Skin of body (tissue), 2 donors: ENCODE results near the gene ENTPD1. TPM values are rescaled to one million over a fixed set of nuclear protein-coding genes. Genes with fewer than 3 reads are reported as not detected.
"Not testable (repeated sequence)": the region's sequence is repeated elsewhere in the genome, so short reads cannot be mapped to it uniquely, and the experiment has no call there.

Source experiments
- DNase-seq: peaks from one replicate; lab custom pipeline; 2025; lab: John Stamatoyannopoulos, UW
- total RNA-seq: library from RNA; depleted of rRNA; stranded (reverse); fragments of >200 nt; gene quantifications from one replicate; pipeline ENCODE4 v1.2.3, GENCODE V29; 2014

The ENTPD1 gene
- total RNA-seq, 1 donor from 2014 or later: 26.0 TPM

- DNase-seq: peak; percentile 35
Observed at GRCh38 chr10:95864906-95865813, 109.2 kb downstream of the ENTPD1 start.

DNA sequence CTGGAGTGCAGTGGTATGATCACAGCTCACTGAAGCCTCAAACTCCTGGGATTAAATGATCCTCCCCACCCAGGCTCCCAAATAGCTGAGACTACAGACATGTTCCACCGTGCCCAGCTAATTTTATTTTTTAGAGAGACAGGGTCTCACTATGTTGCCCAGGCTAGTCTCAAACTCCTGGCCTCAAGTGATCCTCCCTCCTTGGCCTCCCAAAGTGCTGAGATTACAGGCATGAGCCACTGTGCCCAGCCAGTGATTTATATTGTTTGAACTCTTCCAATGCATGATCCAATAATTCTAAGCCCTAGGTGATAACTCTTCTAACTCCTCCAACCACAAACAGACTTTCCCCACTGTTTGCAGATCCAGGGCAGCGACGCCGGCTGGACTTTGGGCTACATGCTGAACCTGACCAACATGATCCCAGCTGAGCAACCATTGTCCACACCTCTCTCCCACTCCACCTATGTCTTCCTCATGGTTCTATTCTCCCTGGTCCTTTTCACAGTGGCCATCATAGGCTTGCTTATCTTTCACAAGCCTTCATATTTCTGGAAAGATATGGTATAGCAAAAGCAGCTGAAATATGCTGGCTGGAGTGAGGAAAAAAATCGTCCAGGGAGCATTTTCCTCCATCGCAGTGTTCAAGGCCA lies 110.0 kb downstream of the ENTPD1 start:
- DNase-seq: no peak

GRCh38 chr10:95866467-95866842 lies 110.5 kb downstream of the ENTPD1 start:
- no peak for DNase-seq

DNA sequence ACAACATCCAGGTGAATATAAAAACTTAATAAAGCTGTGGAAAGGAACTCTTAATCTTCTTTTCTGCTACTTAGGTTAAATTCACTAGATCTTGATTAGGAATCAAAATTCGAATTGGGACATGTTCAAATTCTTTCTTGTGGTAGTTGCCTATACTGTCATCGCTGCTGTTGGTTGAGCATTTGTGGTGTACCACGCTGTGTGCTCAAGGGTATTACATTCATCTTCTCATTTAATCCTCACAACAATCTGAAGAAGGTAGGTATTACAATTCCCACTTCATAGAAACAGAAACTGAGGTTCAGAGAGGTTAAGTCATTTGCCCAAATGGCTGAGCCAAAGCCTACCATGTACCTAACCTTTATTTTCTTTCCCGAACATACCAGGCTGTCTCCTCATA lies 111.9 kb downstream of the ENTPD1 start:
- DNase-seq: no peak

GRCh38 chr10:95872158-95872711 lies 116.3 kb downstream of the ENTPD1 start:
- no peak for DNase-seq

GRCh38 chr10:95873139-95873538 lies 117.2 kb downstream of the ENTPD1 start:
- no peak for DNase-seq

DNA sequence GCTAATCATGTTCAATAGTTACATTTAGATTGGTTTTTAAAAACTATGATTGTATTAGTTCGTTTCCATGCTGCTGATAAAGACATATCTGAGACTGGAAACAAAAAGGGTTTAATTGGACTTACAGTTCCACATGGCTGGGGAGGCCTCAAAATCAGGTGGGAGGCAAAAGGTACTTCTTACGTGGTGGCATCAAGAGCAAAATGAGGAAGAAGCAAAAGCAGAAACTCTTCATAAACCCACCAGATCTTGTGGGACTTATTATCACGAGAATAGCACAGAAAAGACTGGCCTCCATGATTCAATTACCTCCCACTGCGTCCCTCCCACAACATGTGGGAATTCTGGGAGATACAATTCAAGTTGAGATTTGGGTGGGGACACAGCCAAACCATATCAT lies 117.7 kb downstream of the ENTPD1 start:
- DNase-seq: no peak

DNA sequence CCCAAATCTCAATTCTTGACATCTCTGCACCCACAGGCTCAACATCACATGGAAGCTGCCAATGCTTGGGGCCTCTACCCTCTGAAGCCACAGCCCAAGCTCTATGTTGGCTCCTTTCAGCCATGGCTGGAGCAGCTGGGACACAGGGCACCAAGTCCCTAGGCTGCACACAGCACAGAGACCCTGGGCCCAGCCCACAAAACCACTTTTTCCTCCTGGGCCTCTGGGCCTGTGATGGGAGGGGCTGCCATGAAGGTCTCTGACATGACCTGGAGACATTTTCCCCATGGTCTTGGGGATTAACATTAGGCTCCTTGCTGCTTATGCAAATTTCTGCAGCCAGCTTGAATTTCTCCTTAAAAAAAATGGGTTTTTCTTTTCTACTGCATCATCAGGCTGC lies 118.8 kb downstream of the ENTPD1 start:
- DNase-seq: not testable (repeated sequence)

DNA sequence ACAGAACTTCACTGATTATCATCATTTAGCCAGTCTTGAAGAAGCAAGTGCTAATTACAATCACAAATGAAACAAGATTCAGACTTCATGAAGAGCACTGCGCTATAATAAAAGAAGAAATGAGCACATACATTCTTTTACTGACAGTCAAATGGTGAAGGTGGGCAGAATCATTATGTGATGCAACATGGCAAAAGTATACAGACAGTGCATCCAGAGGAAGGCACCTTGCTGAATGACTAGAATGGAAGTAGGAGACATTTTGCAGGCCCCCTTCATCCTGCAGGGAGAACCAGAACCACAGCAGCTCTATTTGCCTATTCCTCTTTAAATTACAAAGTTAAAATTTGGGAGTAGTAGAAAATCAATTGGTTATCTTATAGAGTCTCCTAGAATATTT lies 120.8 kb downstream of the ENTPD1 start:
- DNase-seq: no peak

DNA sequence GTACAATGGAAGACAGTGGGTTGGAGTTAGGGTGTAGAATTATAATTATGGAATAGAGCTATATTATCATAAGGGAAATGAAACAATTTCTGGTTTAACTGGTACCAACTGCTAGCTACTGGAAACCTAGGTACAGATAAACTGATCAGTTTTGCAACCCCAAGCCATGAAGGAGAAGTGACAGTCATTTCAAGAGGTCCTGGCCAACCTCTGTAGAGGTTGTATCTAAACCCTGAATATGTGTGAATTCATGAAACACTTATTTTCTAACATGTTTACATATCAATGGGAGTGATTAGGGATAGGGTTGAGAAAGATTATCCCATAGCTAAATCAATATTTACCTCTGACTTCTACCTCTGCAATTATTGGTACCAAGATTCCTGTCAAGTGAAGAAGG lies 121.9 kb downstream of the ENTPD1 start:
- no peak for DNase-seq

DNA sequence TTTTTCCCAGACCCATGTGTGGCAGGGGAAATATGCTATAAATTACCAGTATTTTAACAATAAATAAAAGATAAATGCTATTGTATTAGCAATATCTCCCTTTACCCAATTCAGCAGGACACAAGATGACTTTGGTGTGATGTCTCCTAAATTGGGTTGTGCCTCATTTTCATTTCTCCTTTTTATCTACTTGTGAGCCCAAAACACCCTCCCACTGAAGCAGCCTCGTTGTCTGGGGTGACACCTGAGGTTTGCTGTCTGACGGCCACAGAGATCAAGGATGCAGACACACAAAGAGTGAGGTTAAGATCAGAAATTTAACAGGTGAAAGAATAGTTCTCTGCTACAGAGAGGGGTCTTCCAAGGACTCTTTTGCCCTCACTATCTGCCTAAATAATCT lies 124.7 kb downstream of the ENTPD1 start:
- DNase-seq: no peak

- peak; percentile 46 for DNase-seq
Observed at GRCh38 chr10:95881316-95881715, 125.4 kb downstream of the ENTPD1 start.

DNA sequence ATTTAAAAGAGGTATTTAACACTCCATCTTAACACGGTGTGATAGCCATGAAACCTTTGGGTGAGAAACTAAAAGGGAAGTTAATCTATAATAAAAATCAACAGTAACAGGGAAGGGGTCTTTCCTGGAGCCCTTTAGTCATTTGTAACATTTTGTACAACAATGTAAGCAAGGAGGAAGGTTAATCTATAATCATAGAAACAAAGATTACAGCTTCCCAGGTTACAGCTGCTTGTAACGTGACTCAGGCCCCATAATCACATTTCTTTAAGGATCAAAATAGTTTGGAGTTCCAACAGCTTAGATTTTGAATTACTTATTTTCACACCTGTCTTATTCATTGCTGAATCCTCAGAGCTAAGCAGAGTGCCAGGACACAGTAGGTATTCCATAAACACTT lies 133.9 kb downstream of the ENTPD1 start:
- no peak for DNase-seq

DNA sequence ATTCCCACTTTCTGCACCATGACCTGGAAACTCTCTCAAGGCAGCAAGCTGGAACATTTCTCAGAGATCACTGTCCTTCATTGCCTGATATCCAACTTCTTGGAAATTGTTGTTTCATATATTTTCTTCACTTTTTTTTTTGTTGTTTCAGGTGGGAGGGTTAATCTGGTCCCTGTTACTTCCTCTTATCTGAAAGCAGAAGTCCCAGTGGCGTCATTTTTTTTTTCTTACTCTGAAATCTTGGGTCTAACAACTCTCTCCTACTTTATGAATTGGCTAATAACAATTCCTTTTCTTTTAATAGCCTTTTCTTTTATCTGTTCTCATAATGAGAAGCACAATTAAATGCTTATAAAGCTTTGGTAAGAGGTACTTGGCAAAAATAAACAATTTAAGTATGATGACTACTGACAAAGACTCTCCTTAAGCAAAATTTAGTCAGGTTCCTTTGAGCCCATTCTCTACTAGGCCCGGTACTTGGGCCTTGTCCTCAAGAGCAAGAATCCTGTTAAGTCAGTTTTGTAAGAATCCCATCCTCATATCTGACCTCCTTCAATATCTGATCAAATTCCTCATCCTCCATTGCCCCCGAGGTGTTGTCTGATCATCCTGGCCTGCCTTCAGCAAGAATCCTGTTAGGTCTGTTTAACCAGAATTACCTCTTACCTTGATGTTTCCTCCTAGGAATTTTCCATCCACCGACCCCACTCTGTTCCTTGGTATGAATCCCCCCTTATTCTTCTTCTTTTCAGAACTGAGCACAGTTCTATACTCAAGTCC lies 140.3 kb downstream of the ENTPD1 start:
- DNase-seq: no peak

GRCh38 chr10:95905897-95906580 lies 150.1 kb downstream of the ENTPD1 start:
- not testable (repeated sequence) for DNase-seq

DNA sequence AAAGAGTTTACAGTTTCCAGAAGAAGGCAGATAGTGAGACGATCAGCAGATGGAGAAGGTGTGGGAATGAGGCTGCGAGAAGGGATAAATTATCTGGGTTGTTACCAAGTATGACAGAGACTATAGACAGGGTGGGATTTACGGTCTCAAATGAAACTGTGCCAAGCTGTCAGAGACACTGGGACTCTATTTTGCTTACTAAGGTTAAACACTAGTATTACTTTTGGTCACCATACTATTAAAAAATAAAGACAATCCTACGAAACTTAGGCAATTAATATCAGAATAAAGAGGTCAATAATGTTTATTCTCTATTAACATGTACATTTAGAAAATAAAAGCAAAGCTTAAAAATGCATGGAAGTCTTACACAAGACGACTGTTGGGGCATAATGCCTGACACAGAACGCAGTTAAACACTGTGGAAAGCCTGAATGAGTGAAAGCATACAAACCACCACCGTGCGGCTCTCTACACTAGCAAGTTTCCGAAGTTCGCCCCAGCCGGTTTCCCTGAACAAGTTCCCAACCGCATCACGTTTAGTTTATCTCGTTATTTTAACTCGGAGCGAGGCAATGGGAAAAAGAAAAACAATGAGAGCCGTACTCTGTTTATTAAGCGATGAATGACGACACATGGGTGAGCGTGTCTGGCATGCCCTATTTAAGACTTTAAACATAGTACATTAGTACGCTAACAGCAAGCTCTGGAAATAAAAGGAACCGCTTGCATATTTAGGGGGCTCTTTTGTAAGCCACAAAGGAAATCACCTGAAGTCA lies 150.9 kb downstream of the ENTPD1 start:
- peak; percentile 58 for DNase-seq

GRCh38 chr10:95907456-95908253 lies 151.7 kb downstream of the ENTPD1 start, which contains the start of gene CC2D2B:
Gene CC2D2B, plus strand, starts transcription at chr10:95907975. Its CDS starts 3,349 bp downstream, at chr10:95911324.
- DNase-seq: peak; percentile 78

GRCh38 chr10:95908450-95908849 lies 152.5 kb downstream of the ENTPD1 start:
- DNase-seq: no peak

DNA sequence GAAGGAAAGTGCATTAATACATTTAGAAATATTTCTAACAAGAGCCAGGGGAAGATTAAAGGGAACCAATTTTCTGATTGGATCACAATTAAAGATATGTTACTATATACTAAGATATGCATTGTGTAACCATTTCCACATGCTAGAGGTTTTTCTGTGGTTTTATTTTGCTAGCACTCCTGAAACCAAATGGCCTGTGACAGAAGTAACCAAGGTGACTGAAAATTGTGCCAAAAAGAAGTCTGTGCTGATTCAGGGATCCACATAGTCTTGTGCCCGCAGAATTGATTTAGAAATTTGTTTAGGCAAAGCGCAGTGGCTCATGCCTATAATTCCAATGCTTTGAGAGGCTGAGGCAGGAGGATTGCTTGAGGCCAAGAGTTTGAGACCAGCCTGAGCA lies 153.6 kb downstream of the ENTPD1 start:
- no peak for DNase-seq
